Dendritic cell treated with granulocyte-macrophage colony-stimulating factor and Interleukin-4, amounts not matched to agents 40 ng/mL and 50 ng/mL, for 4 days (primary cell): ENCODE data around the gene UTP14C.
"Not testable (repeated sequence)": the region's sequence is repeated elsewhere in the genome, so short reads cannot be mapped to it uniquely, and the experiment has no call there.

ENCODE experiments used
- H3K27ac Mint-ChIP-seq: one replicate; pipeline ENCODE4 v1.8.0; 2022; ENCODE audit warnings: mild to moderate bottlenecking, mixed read lengths
- H3K27me3 Mint-ChIP-seq: one replicate; pipeline ENCODE4 v1.8.0; 2022; ENCODE audit warnings: mild to moderate bottlenecking, mixed read lengths
- H3K36me3 Mint-ChIP-seq: one replicate; pipeline ENCODE4 v1.8.0; 2022; ENCODE audit warnings: low read depth, mixed read lengths
- H3K4me1 Mint-ChIP-seq: one replicate; pipeline ENCODE4 v1.8.0; 2022; ENCODE audit warnings: low read depth, mixed read lengths
- H3K4me3 Mint-ChIP-seq: one replicate; pipeline ENCODE4 v1.8.0; 2022; ENCODE audit warnings: mild to moderate bottlenecking, moderate library complexity, mixed read lengths
- H3K9me3 Mint-ChIP-seq: one replicate; pipeline ENCODE4 v1.8.0; 2022; ENCODE audit warnings: mixed read lengths
- intact Hi-C: fragments of 100-400 bp; cut with micrococcal nuclease; formaldehyde crosslinking; loops from one replicate; pipeline ENCODE4 v1.15.0; 2022

UTP14C gene

DNA sequence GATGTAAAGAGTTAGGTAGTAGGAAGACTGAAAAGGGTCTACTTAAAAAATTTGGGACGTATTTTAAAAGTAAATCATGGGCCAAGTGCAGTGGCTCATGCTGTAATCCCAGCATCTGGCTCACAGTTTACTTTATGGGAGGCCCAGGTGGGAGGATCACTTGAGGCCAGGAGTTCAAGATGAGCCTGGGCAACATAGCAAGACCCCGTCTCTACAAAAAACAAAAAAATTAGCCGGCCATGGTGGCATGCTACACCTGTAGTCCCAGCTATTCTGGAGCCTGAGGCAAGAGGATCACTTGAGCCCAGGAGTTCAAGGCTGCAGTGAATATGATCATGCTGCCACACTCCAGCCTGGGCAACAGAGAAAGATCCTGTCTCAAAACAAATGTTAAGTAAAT, 23.0 kb downstream of the UTP14C start:
- H3K4me3 Mint-ChIP-seq, result no peak overlapping the region
- no peaks in the 10 kb centered on the region for H3K27me3 Mint-ChIP-seq
- H3K9me3 Mint-ChIP-seq, result no peaks in the 10 kb centered on the region

DNA sequence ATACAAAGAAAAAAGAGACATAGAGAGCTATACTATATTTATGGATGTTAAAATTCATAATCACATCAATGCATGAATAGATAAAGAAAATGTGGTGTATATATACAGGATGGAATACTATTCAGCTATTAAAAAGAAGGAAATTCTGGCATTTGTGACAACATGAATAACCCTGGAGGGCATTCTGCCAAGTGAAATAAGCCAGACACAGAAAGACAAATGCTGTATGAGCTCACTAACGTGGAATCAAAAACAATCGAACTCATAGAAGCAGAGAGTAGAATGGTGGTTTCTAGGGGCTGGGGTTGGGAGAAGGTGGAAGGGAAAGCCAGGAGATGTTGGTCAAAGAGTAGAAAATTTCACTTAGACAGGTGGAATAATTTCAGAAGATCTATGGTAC, 24.0 kb downstream of the UTP14C start:
- no peak overlapping the region for H3K27ac Mint-ChIP-seq
- no peaks in the 10 kb centered on the region for H3K4me1 Mint-ChIP-seq
- intact Hi-C loops, result loop anchor here (10.0 kb wide), 1 partner anchor 46 kb away; no protein-coding TSS in a partner anchor
- no peak overlapping the region for H3K4me3 Mint-ChIP-seq
- no peaks in the 10 kb centered on the region for H3K9me3 Mint-ChIP-seq
- H3K27me3 Mint-ChIP-seq, result no peaks in the 10 kb centered on the region
- no peaks in the 10 kb centered on the region for H3K36me3 Mint-ChIP-seq

More for the DNA sequence above, 23.0 kb downstream of the UTP14C start:
- Mint-ChIP-seq H3K27ac (no peak overlapping the region), H3K4me1 (no peaks in the 10 kb centered on the region), H3K36me3 (no peaks in the 10 kb centered on the region)
- intact Hi-C loops, result loop anchor here (10.0 kb wide), 1 partner anchor 47 kb away; no protein-coding TSS in a partner anchor

DNA sequence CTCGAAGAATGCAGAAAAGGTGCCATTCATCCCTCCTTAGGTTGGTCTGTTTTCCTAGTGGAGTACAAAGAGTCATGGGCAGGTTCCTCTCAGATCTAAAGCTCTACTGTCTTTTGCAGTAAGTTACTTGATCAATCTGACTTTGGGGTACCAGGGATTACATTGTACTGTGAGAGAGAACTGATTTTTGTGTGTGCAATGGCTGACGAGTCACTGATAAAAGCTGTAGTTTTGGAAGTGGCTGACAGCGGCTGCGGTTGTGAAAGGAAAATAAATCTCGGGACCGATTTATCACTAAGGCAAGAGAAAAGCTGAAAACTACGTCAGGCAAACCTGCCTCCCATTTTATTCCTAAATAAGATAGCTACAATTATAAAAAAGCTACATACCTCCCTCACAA, 26.9 kb downstream of the UTP14C start:
- H3K9me3 Mint-ChIP-seq, result peaks cover 14% of the 10 kb centered on the region
- no peak overlapping the region for H3K4me3 Mint-ChIP-seq
- H3K27ac Mint-ChIP-seq, result no peak overlapping the region
- H3K36me3 Mint-ChIP-seq, result no peaks in the 10 kb centered on the region
- no peaks in the 10 kb centered on the region for H3K27me3 Mint-ChIP-seq
- no peaks in the 10 kb centered on the region for H3K4me1 Mint-ChIP-seq
- intact Hi-C loops, result no loop called here

DNA sequence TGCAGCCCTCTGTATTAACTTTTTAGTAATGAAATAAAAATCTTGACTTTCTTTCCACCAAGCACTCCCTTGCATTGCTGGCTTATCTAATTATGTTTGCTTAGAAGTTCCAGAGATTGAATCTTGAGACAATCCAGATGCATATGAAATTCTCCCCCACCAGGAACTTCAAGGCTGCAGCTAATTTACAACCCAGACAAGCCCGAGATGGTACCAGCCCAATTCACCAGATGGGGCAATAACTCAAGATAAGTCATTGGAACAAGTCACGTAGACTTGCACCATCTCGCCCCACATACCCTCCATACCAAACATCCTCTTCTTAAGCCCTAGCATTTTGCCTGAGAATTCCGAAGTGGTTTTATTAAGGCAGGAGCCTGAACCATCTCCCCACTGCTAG, 29.0 kb downstream of the UTP14C start:
- Mint-ChIP-seq H3K36me3 (no peaks in the 10 kb centered on the region), H3K27me3 (no peaks in the 10 kb centered on the region), H3K27ac (no peak overlapping the region), H3K4me3 (no peak overlapping the region), H3K9me3 (peaks cover 14% of the 10 kb centered on the region), H3K4me1 (no peaks in the 10 kb centered on the region)
- intact Hi-C loops, result no loop called here

- H3K27me3 Mint-ChIP-seq, H3K36me3 Mint-ChIP-seq, H3K27ac Mint-ChIP-seq, H3K4me3 Mint-ChIP-seq, intact Hi-C loops, H3K4me1 Mint-ChIP-seq: not testable (repeated sequence)
- peaks cover 18% of the 10 kb centered on the region for H3K9me3 Mint-ChIP-seq
Measured at GRCh38 chr13:52061064-52061463, 36.6 kb downstream of the UTP14C start.

DNA sequence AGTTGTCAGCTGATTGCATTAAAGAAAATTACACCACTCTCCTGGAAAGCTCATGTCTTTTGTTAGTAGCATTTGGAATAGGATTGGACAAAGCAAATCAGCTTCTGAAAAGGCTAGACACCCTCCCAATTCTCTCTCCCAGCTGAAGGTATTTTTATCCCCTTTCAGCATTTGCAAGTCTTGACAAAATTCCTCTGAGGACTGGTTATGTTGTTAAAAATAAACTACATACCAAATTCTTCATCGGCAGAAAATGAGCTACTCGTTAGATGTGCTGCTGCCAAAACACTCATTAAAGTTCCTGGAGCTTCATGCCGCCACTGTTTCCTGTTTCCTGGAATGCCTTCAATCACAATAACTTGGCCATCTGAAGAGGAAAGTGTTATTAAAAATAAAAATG, 37.1 kb downstream of the UTP14C start:
- intact Hi-C loops, result no loop called here
- Mint-ChIP-seq H3K4me1 (no peaks in the 10 kb centered on the region), H3K36me3 (no peaks in the 10 kb centered on the region), H3K4me3 (no peak overlapping the region), H3K9me3 (peaks cover 21% of the 10 kb centered on the region), H3K27ac (no peak overlapping the region), H3K27me3 (no peaks in the 10 kb centered on the region)

DNA sequence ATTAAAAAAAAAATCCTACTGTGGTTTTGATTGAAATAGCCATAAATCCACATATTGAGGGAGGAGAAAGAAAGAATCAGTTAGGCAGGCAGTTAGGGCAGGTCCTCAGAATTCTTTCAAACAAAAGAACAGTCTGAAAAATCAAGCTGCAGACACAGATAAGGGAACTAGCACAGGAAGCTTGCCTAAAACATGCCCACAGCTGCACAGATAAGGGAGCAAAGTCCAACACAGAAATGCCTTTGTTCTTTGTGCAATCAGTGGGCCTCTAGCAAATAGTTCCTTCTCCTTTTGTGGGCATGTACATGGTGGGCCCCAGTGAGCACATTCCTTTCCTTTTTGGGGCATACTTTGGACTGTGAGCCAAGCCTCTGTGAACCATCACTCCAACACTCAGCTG, 42.7 kb downstream of the UTP14C start:
- no peak overlapping the region for H3K27ac Mint-ChIP-seq
- no peak overlapping the region for H3K4me3 Mint-ChIP-seq
- no peaks in the 10 kb centered on the region for H3K27me3 Mint-ChIP-seq
- intact Hi-C loops, result no loop called here
- peaks cover 49% of the 10 kb centered on the region for H3K9me3 Mint-ChIP-seq
- no peaks in the 10 kb centered on the region for H3K4me1 Mint-ChIP-seq
- H3K36me3 Mint-ChIP-seq, result no peaks in the 10 kb centered on the region

- Mint-ChIP-seq H3K4me1 (no peaks in the 10 kb centered on the region), H3K4me3 (no peak overlapping the region), H3K36me3 (no peaks in the 10 kb centered on the region), H3K27me3 (no peaks in the 10 kb centered on the region), H3K9me3 (peaks cover 38% of the 10 kb centered on the region), H3K27ac (no peak overlapping the region)
- intact Hi-C loops, result no loop called here
Measured at GRCh38 chr13:52070929-52071523, 46.5 kb downstream of the UTP14C start.
